Activated naive CD4-positive, alpha-beta T cell treated with anti-CD3 and anti-CD28 coated beads for 36 hours (primary cell): ENCODE data around the gene RERE. TPM values are rescaled to one million over a fixed set of nuclear protein-coding genes. Genes with fewer than 3 reads are reported as not detected.
"Not testable (repeated sequence)": the region's sequence is repeated elsewhere in the genome, so short reads cannot be mapped to it uniquely, and the experiment has no call there.

Experiments used
- CTCF ChIA-PET: fragments of 350-600 bp; sonication (Branson Sonifier 250); formaldehyde crosslinking; loops from one replicate; lab custom pipeline; 2021; ENCODE audit warnings: antibody characterized with exemption; lab: Charles Lee
- DNase-seq: peaks from one replicate; pipeline ENCODE4 v3.0.0-alpha.2; 2020
- H3K27ac Mint-ChIP-seq: one replicate; pipeline ENCODE4 v1.8.0; 2021; ENCODE audit warnings: mild to moderate bottlenecking, mixed read lengths
- H3K27me3 Mint-ChIP-seq: one replicate; pipeline ENCODE4 v1.8.0; 2021; ENCODE audit warnings: low read depth, mixed read lengths
- H3K36me3 Mint-ChIP-seq: one replicate; pipeline ENCODE4 v1.8.0; 2021; ENCODE audit warnings: low read depth, mixed read lengths
- H3K4me1 Mint-ChIP-seq: one replicate; pipeline ENCODE4 v1.8.0; 2021; ENCODE audit warnings: low read depth, mixed read lengths
- H3K4me3 Mint-ChIP-seq: one replicate; pipeline ENCODE4 v1.8.0; 2021; ENCODE audit warnings: mild to moderate bottlenecking, moderate library complexity, mixed read lengths
- H3K9me3 Mint-ChIP-seq: one replicate; pipeline ENCODE4 v1.8.0; 2021; ENCODE audit warnings: mixed read lengths
- intact Hi-C: fragments of 100-400 bp; cut with micrococcal nuclease; formaldehyde crosslinking; loops from one replicate; pipeline ENCODE4 v1.15.1; 2023
- total RNA-seq, 2 experiments: library from RNA; stranded (reverse); gene quantifications; one replicate each; pipeline ENCODE4 v1.2.3, GENCODE V29; 2021

Gene RERE
- total RNA-seq, 2 experiments from 2014 or later, result 46.4 to 47.6 TPM

DNA sequence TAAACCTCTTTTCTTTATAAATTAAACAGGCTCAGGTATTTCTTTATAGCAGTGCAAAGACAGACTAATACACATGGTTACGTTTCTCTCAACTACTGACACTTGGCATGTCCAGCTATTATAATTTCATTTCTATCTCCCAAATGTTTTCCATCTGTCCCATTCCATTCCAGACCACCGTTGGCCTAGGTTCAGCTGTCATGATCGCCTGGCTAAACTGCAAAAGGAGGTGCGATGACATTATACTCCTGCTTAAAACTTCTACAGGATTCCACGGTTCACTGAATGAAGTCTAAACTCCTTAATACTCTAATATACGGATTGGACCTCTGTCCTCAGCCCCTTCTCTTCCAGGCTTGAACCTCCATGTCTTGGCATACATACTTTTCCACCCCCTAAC is 72.1 kb downstream of the RERE start:
- no peaks in the 10 kb centered on the region for H3K27me3 Mint-ChIP-seq
- no peak overlapping the region for H3K4me3 Mint-ChIP-seq
- H3K36me3 Mint-ChIP-seq, result peaks cover 3% of the 10 kb centered on the region
- intact Hi-C loops, result no loop called here
- peaks cover 20% of the 10 kb centered on the region for H3K4me1 Mint-ChIP-seq
- H3K27ac Mint-ChIP-seq, result no peak overlapping the region
- CTCF ChIA-PET, result no interaction called here
- peaks cover 2% of the 10 kb centered on the region for H3K9me3 Mint-ChIP-seq
- DNase-seq, result no peak

GRCh38 chr1:8742022-8742924 is 75.2 kb downstream of the RERE start:
- no peak for DNase-seq
- no peak overlapping the region for H3K27ac Mint-ChIP-seq
- intact Hi-C loops, result no loop called here
- CTCF ChIA-PET, result interaction anchor here (2.0 kb wide), 1 partner anchor 16 kb away, joined by 9 read pairs; no protein-coding TSS in a partner anchor
- peaks cover 20% of the 10 kb centered on the region for H3K4me1 Mint-ChIP-seq
- no peaks in the 10 kb centered on the region for H3K27me3 Mint-ChIP-seq
- H3K9me3 Mint-ChIP-seq, result peaks cover 16% of the 10 kb centered on the region
- peaks cover 10% of the 10 kb centered on the region for H3K36me3 Mint-ChIP-seq
- no peak overlapping the region for H3K4me3 Mint-ChIP-seq

DNA sequence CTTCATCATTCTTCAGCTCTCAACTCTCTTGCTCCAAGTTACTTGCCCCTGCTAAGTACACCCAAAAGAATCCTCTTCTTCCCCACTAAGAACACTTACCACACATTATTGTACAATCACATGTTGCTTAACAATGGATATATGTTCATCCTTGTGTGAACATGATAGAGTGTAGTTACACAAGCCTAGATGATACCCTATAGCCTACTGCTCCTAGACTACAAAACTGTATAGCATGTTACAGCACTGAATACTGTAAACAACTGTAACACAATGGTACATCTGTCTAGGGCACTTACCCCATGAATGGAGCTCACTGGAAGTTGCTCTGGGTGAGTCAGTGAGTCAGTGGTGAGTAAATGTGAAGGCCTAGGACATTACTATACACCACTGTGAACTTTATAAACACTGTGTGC is 77.4 kb downstream of the RERE start:
- CTCF ChIA-PET, result interaction anchor here (0.6 to 2.0 kb wide), 4 partner anchors 14 to 265 kb away, joined by 4 to 9 read pairs (median 4); no protein-coding TSS in a partner anchor
- H3K4me3 Mint-ChIP-seq, result no peak overlapping the region
- intact Hi-C loops, result no loop called here

DNA sequence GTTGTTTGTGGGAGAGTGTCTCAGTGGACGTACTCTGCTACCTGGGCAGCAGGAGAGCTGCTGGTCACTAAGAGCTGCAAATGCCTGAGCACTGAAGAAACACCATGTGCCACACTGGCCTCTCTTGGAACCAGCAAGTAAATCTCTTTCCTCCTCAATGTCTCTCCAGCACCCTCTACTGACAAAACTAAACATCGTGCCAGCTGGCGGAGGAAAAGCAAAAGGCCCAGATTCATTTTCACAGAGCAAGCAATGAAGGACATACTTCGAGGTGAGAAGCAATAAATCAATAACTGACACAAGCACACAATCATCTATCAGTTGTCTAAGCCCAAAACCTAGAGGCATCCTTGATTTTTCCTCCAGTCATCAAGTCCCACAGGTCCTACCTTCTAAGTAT is 78.1 kb downstream of the RERE start:
- no peak for DNase-seq
- Mint-ChIP-seq H3K9me3 (peaks cover 16% of the 10 kb centered on the region), H3K27me3 (no peaks in the 10 kb centered on the region), H3K27ac (no peak overlapping the region), H3K4me3 (no peak overlapping the region), H3K4me1 (peaks cover 12% of the 10 kb centered on the region), H3K36me3 (peaks cover 10% of the 10 kb centered on the region)
- CTCF ChIA-PET, result interaction anchor here (0.7 to 2.1 kb wide), 3 partner anchors 13 to 110 kb away, joined by 3 to 9 read pairs (median 3); no protein-coding TSS in a partner anchor
- intact Hi-C loops, result no loop called here

More for the DNA sequence above, 77.4 kb downstream of the RERE start:
- Mint-ChIP-seq H3K9me3 (peaks cover 16% of the 10 kb centered on the region), H3K36me3 (peaks cover 10% of the 10 kb centered on the region), H3K27me3 (no peaks in the 10 kb centered on the region), H3K4me1 (peaks cover 12% of the 10 kb centered on the region), H3K27ac (no peak overlapping the region)
- no peak for DNase-seq

GRCh38 chr1:8736927-8737326 is 80.5 kb downstream of the RERE start:
- Mint-ChIP-seq H3K9me3 (peaks cover 20% of the 10 kb centered on the region), H3K4me1 (peaks cover 9% of the 10 kb centered on the region), H3K4me3 (no peak overlapping the region), H3K27me3 (no peaks in the 10 kb centered on the region), H3K36me3 (peaks cover 11% of the 10 kb centered on the region), H3K27ac (no peak overlapping the region)
- intact Hi-C loops, result no loop called here
- CTCF ChIA-PET, result interaction anchor here (0.7 to 1.6 kb wide), 3 partner anchors 9 to 63 kb away, joined by 3 read pairs; no protein-coding TSS in a partner anchor
- no peak for DNase-seq

GRCh38 chr1:8733484-8733883 is 84.0 kb downstream of the RERE start:
- Mint-ChIP-seq H3K27ac (no peak overlapping the region), H3K36me3 (peaks cover 7% of the 10 kb centered on the region), H3K9me3 (peaks cover 6% of the 10 kb centered on the region), H3K4me3 (no peak overlapping the region), H3K27me3 (no peaks in the 10 kb centered on the region), H3K4me1 (peaks cover under 1% of the 10 kb centered on the region)
- CTCF ChIA-PET, result interaction anchor here (1.4 kb wide), 1 partner anchor 116 kb away, joined by 5 read pairs; no protein-coding TSS in a partner anchor
- DNase-seq, result no peak
- intact Hi-C loops, result no loop called here

GRCh38 chr1:8731162-8731561 is 86.3 kb downstream of the RERE start:
- Mint-ChIP-seq H3K4me3 (no peak overlapping the region), H3K36me3 (peaks cover 7% of the 10 kb centered on the region), H3K4me1 (peaks cover 6% of the 10 kb centered on the region), H3K27ac (no peak overlapping the region), H3K9me3 (peaks cover 5% of the 10 kb centered on the region), H3K27me3 (no peaks in the 10 kb centered on the region)
- DNase-seq, result no peak
- CTCF ChIA-PET, result interaction anchor here (0.7 to 1.1 kb wide), 4 partner anchors 62 to 170 kb away, joined by 3 to 8 read pairs (median 4); no protein-coding TSS in a partner anchor
- intact Hi-C loops, result no loop called here

- CTCF ChIA-PET, result interaction anchor here (0.6 to 5.2 kb wide), 6 partner anchors 9 to 168 kb away, joined by 3 to 35 read pairs (median 3); no protein-coding TSS in a partner anchor
- H3K36me3 Mint-ChIP-seq, result peaks cover 7% of the 10 kb centered on the region
- H3K27me3 Mint-ChIP-seq, result no peaks in the 10 kb centered on the region
- H3K9me3 Mint-ChIP-seq, result peaks cover 5% of the 10 kb centered on the region
- no peak for DNase-seq
- H3K27ac Mint-ChIP-seq, result no peak overlapping the region
- H3K4me3 Mint-ChIP-seq, result no peak overlapping the region
- H3K4me1 Mint-ChIP-seq, result peaks cover 11% of the 10 kb centered on the region
- intact Hi-C loops, result loop anchor here (10.0 kb wide), 1 partner anchor 714 kb away; no protein-coding TSS in a partner anchor
Measured at GRCh38 chr1:8728464-8728863, 89.0 kb downstream of the RERE start.

GRCh38 chr1:8727809-8728213 is 89.6 kb downstream of the RERE start:
- H3K36me3 Mint-ChIP-seq, result peaks cover 7% of the 10 kb centered on the region
- H3K4me3 Mint-ChIP-seq, result no peak overlapping the region
- H3K27me3 Mint-ChIP-seq, result no peaks in the 10 kb centered on the region
- intact Hi-C loops, result loop anchor here (10.0 kb wide), 1 partner anchor 713 kb away; no protein-coding TSS in a partner anchor
- H3K27ac Mint-ChIP-seq, result no peak overlapping the region
- peaks cover 5% of the 10 kb centered on the region for H3K9me3 Mint-ChIP-seq
- DNase-seq, result no peak
- CTCF ChIA-PET, result interaction anchor here (0.6 to 5.2 kb wide), 8 partner anchors 9 to 166 kb away, joined by 3 to 35 read pairs (median 3); no protein-coding TSS in a partner anchor
- peaks cover 15% of the 10 kb centered on the region for H3K4me1 Mint-ChIP-seq

GRCh38 chr1:8727316-8727715 is 90.1 kb downstream of the RERE start:
- not testable (repeated sequence) for H3K36me3 Mint-ChIP-seq, DNase-seq, H3K9me3 Mint-ChIP-seq, H3K27me3 Mint-ChIP-seq, H3K27ac Mint-ChIP-seq, H3K4me3 Mint-ChIP-seq
- intact Hi-C loops, result loop anchor here (10.0 kb wide), 1 partner anchor 713 kb away; no protein-coding TSS in a partner anchor
- CTCF ChIA-PET, result interaction anchor here (0.6 to 5.2 kb wide), 22 partner anchors 10 to 345 kb away, joined by 3 to 35 read pairs (median 4); no protein-coding TSS in a partner anchor
- peaks cover 16% of the 10 kb centered on the region for H3K4me1 Mint-ChIP-seq

DNA sequence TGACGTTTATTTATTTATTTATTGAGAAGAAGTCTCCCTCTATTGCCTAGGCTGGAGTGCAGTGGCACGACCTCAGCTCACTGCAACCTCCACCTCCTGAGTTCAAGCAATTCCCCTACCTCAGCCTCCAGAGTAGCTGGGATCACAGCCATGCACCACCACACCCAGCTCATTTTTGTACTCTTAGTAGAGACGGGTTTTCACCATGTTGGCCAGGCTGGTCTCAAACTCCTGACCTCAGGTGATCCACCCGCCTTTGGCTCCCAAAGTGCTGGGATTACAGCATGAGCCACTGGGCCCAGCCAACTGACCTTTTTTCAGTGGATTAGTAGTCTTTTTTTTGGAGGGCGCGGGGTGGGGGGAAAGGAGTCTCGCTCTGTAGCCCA is 90.6 kb downstream of the RERE start:
- not testable (repeated sequence) for H3K27me3 Mint-ChIP-seq, H3K9me3 Mint-ChIP-seq, DNase-seq, H3K36me3 Mint-ChIP-seq, H3K27ac Mint-ChIP-seq, H3K4me3 Mint-ChIP-seq
- intact Hi-C loops, result loop anchor here (1.0 to 10.0 kb wide), 2 partner anchors 165 to 712 kb away; no protein-coding TSS in a partner anchor
- CTCF ChIA-PET, result interaction anchor here (0.6 to 5.2 kb wide), 31 partner anchors 11 to 744 kb away, joined by 3 to 35 read pairs (median 4); no protein-coding TSS in a partner anchor
- peaks cover 16% of the 10 kb centered on the region for H3K4me1 Mint-ChIP-seq

- Mint-ChIP-seq H3K36me3 (no peaks in the 10 kb centered on the region), H3K9me3 (no peaks in the 10 kb centered on the region), H3K4me1 (peaks cover 14% of the 10 kb centered on the region), H3K27ac (no peak overlapping the region), H3K4me3 (no peak overlapping the region), H3K27me3 (no peaks in the 10 kb centered on the region)
- no peak for DNase-seq
- intact Hi-C loops, result loop anchor here (10.0 kb wide), 1 partner anchor 708 kb away; no protein-coding TSS in a partner anchor
- CTCF ChIA-PET, result interaction anchor here (0.7 to 2.0 kb wide), 3 partner anchors 83 to 164 kb away, joined by 3 to 16 read pairs (median 3); no protein-coding TSS in a partner anchor
Measured at GRCh38 chr1:8723010-8723409, 94.4 kb downstream of the RERE start.
